Ascending aorta (tissue), 2 donors: Measurements from ENCODE around the gene FAM168A. TPM values are rescaled to one million over a fixed set of nuclear protein-coding genes. Genes with fewer than 3 reads are reported as not detected.

Source experiments
- DNase-seq, 2 donors: peaks; one replicate each; pipeline ENCODE4 v3.0.0-alpha.2; 2019; ENCODE audit warnings: low spot score in 2 of 2
- H3K27ac ChIP-seq, 2 donors: fragments of 200-600 bp; sonication (generic); one replicate each; pipeline ENCODE4 v1.5.1; 2016 to 2017; ENCODE audit warnings: mild to moderate bottlenecking in 1 of 2
- H3K27me3 ChIP-seq: fragments of 200-600 bp; sonication (generic); one replicate; pipeline ENCODE4 v1.5.1; 2017
- H3K36me3 ChIP-seq, 2 donors: fragments of 200-600 bp; sonication (generic); one replicate each; pipeline ENCODE4 v1.5.1; 2016
- H3K4me1 ChIP-seq, 2 donors: fragments of 200-600 bp; sonication (generic); one replicate each; pipeline ENCODE4 v1.5.1; 2016 to 2017; ENCODE audit warnings: mild to moderate bottlenecking in 1 of 2
- H3K4me3 ChIP-seq, 2 donors: fragments of 200-600 bp; sonication (generic); one replicate each; pipeline ENCODE4 v1.5.1; 2016 to 2017; ENCODE audit warnings: mild to moderate bottlenecking in 1 of 2
- H3K9me3 ChIP-seq, 2 donors: fragments of 200-600 bp; sonication (generic); one replicate each; pipeline ENCODE4 v1.5.1; 2016
- intact Hi-C: fragments of 100-400 bp; cut with DNase I; formaldehyde crosslinking; loops from one replicate; pipeline ENCODE4 v1.15.1; 2023
- total RNA-seq: library from RNA; depleted of rRNA; stranded (reverse); fragments of >200 nt; gene quantifications from one replicate; pipeline ENCODE4 v1.1.0, GENCODE V29; 2016
- TF ChIP-seq, protein P1 (sequence below), 3 experiments: fragments of 200-600 bp in 2 of 3; fragments of 450-650 bp in 1 of 3; sonication (generic) in 2 of 3; IDR thresholded peaks; one replicate each; pipeline ENCODE4 v1.5.1; 2016 to 2019; ENCODE audit warnings: antibody characterized with exemption in 3 of 3, mild to moderate bottlenecking in 1 of 3, moderate library complexity in 1 of 3

Gene FAM168A
- total RNA-seq, 1 donor from 2014 or later, result 44.1 TPM

DNA sequence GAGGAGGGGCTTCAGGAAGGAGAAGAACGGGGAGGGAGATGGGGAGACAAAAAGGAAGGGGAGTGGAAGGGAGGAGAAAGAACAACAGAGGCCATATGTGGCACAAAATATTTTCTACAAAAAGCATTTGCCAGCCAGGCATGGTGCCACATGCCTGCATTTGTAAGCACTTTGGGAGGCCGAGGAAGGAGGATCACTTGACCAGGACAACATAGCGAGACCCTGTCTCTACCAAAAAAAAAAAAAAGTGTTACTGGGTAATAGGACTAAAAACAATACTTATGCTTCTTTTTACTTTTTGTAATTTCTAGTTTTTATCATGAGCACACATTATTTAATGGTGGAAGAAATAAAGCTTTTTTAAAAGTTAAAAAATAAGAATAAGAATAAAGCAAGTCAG, 5.3 kb downstream of the FAM168A start:
- no peaks in the 10 kb centered on the region for H3K27me3 ChIP-seq
- H3K9me3 ChIP-seq, result no peaks in the 10 kb centered on the region
- TF ChIP-seq, protein P1, sequence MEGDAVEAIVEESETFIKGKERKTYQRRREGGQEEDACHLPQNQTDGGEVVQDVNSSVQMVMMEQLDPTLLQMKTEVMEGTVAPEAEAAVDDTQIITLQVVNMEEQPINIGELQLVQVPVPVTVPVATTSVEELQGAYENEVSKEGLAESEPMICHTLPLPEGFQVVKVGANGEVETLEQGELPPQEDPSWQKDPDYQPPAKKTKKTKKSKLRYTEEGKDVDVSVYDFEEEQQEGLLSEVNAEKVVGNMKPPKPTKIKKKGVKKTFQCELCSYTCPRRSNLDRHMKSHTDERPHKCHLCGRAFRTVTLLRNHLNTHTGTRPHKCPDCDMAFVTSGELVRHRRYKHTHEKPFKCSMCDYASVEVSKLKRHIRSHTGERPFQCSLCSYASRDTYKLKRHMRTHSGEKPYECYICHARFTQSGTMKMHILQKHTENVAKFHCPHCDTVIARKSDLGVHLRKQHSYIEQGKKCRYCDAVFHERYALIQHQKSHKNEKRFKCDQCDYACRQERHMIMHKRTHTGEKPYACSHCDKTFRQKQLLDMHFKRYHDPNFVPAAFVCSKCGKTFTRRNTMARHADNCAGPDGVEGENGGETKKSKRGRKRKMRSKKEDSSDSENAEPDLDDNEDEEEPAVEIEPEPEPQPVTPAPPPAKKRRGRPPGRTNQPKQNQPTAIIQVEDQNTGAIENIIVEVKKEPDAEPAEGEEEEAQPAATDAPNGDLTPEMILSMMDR (IDR thresholded peaks at IDR 0.05), result no peak
- peaks cover 0 to 10% of the 10 kb centered on the region in 2 donors for H3K4me1 ChIP-seq
- no peak overlapping the region for H3K27ac ChIP-seq
- DNase-seq, result no peak
- no peaks in the 10 kb centered on the region for H3K36me3 ChIP-seq
- intact Hi-C loops, result no loop called here
- H3K4me3 ChIP-seq, result no peak overlapping the region

- DNase-seq, result no peak
- Histone ChIP-seq H3K27me3 (no peaks in the 10 kb centered on the region), H3K4me3 (no peak overlapping the region), H3K9me3 (no peaks in the 10 kb centered on the region), H3K4me1 (peaks cover 0 to 6% of the 10 kb centered on the region in 2 donors), H3K27ac (no peak overlapping the region), H3K36me3 (no peaks in the 10 kb centered on the region)
- TF ChIP-seq, protein P1 (IDR thresholded peaks at IDR 0.05), result no peak
- intact Hi-C loops, result no loop called here
Measured at GRCh38 chr11:73591743-73592142, 6.2 kb downstream of the FAM168A start.

- Histone ChIP-seq H3K36me3 (no peaks in the 10 kb centered on the region), H3K9me3 (no peaks in the 10 kb centered on the region), H3K27me3 (no peaks in the 10 kb centered on the region), H3K4me1 (peaks cover 0 to 2% of the 10 kb centered on the region in 2 donors), H3K4me3 (no peak overlapping the region), H3K27ac (no peak overlapping the region)
- intact Hi-C loops, result no loop called here
- TF ChIP-seq, protein P1 (IDR thresholded peaks at IDR 0.05), result no peak
- DNase-seq, result no peak
Measured at GRCh38 chr11:73590991-73591390, 6.9 kb downstream of the FAM168A start.

DNA sequence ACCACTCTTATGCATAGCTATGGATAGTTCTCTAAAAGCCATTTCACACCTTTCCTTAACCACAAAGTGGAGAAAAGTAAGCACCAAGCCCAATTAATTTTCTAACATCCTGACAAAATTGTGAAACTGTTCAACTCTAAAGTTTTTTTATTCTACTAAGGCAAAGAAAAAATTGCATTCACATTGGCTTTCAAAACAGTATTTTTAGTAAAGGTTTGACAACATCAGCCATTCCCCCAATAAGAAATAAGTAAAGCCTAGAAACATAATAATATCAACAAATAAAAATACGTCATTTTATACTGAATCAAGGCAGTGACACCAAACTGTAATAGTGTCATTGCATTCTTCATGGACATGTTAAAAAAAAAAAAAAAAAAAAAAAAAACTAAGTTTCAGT, 11.1 kb downstream of the FAM168A start:
- no peaks in the 10 kb centered on the region for H3K9me3 ChIP-seq
- no peaks in the 10 kb centered on the region for H3K36me3 ChIP-seq
- no peak for DNase-seq
- H3K4me3 ChIP-seq, result no peak overlapping the region
- H3K27me3 ChIP-seq, result no peaks in the 10 kb centered on the region
- TF ChIP-seq, protein P1 (IDR thresholded peaks at IDR 0.05), result no peak
- no peak overlapping the region for H3K27ac ChIP-seq
- H3K4me1 ChIP-seq, result no peaks in the 10 kb centered on the region
- intact Hi-C loops, result no loop called here

DNA sequence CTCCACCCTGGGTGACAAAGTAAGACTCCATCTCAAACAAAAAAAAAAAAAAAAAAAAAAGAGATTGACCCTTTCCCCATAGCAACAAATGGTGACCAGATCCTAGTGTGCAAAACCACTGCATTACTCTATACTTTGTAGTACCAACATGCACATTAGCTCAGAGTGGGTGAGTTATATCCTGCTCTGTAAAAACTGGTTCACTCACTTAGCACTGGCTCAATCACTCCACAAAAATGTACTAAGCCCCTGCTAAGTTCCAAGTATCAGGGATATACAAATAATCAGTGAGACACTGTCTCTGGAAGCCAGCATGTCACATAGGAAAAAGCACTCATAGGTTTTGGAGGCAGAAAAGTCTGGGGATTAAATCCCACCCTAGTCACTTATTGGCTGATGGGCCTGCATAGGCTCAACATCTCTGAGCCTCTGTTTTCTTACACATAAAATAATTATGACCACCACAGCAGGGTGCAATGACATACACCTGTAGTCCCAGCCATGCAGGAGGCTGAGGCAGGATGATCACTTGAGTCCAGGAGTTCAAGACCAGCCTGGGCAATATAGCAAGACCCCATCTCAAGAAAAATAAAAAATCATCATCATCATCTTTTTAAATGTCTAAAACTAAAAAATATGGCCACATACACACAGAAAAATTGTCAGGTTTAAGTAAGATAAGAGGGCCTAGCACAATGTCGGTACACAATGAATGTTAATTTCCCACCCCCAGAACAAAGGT, 11.9 kb downstream of the FAM168A start:
- H3K36me3 ChIP-seq, result no peaks in the 10 kb centered on the region
- no peak for DNase-seq

More for the DNA sequence above, 11.9 kb downstream of the FAM168A start:
- TF ChIP-seq, protein P1 (IDR thresholded peaks at IDR 0.05), result no peak
- Histone ChIP-seq H3K27me3 (no peaks in the 10 kb centered on the region), H3K4me1 (no peaks in the 10 kb centered on the region), H3K9me3 (no peaks in the 10 kb centered on the region), H3K4me3 (no peak overlapping the region), H3K27ac (no peak overlapping the region)
- intact Hi-C loops, result no loop called here
